Omental fat pad (tissue), 4 donors: ENCODE data around the gene TMC8. TPM values are rescaled to one million over a fixed set of nuclear protein-coding genes. Genes with fewer than 3 reads are reported as not detected.

Experiments
- ATAC-seq: fragments of 150-250 bp; one replicate; pipeline ENCODE4 v1.9.1; 2016; ENCODE audit warnings: mild to moderate bottlenecking, moderate library complexity; ENCODE audit not compliant: low FRiP score
- DNase-seq: peaks from one replicate; pipeline ENCODE4 v3.0.0-alpha.2; 2019; ENCODE audit warnings: low spot score
- total RNA-seq, 4 donors: library from RNA; depleted of rRNA; stranded (reverse); fragments of >200 nt; gene quantifications; one replicate each; pipeline ENCODE4 v1.1.0, GENCODE V29; 2016
- TF ChIP-seq, protein P1 (sequence below), 3 donors: fragments of 450-650 bp; IDR thresholded peaks; one replicate each; pipeline ENCODE4 v1.5.1; 2016 to 2017; ENCODE audit warnings: antibody characterized with exemption in 3 of 3, mild to moderate bottlenecking in 3 of 3, moderate library complexity in 2 of 3

The TMC8 gene
- total RNA-seq, 4 donors from 2014 or later: 3.2 to 12.5 (median 6.5) TPM

GRCh38 chr17:78179372-78179771 is 48.8 kb downstream of the TMC8 start:
- ATAC-seq (peak; percentile 23), DNase-seq (no peak)
- TF ChIP-seq, protein P1, sequence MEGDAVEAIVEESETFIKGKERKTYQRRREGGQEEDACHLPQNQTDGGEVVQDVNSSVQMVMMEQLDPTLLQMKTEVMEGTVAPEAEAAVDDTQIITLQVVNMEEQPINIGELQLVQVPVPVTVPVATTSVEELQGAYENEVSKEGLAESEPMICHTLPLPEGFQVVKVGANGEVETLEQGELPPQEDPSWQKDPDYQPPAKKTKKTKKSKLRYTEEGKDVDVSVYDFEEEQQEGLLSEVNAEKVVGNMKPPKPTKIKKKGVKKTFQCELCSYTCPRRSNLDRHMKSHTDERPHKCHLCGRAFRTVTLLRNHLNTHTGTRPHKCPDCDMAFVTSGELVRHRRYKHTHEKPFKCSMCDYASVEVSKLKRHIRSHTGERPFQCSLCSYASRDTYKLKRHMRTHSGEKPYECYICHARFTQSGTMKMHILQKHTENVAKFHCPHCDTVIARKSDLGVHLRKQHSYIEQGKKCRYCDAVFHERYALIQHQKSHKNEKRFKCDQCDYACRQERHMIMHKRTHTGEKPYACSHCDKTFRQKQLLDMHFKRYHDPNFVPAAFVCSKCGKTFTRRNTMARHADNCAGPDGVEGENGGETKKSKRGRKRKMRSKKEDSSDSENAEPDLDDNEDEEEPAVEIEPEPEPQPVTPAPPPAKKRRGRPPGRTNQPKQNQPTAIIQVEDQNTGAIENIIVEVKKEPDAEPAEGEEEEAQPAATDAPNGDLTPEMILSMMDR (IDR thresholded peaks at IDR 0.05): no peak

DNA sequence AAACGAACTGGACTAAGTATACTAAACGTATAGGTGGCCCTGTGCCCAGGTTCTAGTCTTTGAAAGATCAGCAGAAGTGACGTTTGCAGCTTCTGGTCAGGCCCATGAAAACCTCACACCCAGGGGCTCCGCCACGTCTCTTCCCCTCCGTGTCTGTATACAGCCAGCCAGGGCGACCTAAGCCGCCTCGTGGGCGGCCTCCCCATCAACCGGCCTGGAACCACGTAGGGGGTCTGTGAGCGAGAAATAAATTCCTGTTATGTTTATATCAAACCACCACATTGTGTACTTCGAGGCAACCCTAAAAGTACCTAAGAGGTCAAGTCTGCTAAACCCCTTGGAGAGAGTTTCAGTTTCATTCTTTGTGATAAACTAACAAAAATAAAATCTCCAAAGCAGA is 49.5 kb downstream of the TMC8 start:
- TF ChIP-seq, protein P1 (IDR thresholded peaks at IDR 0.05): no peak
- no peak for ATAC-seq

DNA sequence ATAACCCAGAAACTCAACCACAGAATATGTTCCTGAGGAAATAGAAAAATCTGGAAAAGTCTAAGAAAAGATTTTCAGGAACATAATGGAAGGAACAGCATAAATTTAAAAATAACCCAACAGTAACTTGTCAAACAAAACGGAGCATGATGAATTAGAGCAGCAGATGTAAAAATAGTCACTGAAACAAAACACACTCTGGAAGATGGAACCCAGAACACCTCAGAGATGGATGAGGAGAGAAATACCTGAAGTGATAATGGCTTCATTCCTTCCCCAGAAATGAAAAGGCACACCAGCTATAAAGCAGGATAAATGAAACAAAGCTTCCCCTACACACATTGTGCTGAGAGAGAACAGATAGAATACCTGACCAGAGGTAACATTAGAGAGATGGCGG is 49.9 kb downstream of the TMC8 start:
- ATAC-seq (no peak), DNase-seq (no peak)
- TF ChIP-seq, protein P1 (IDR thresholded peaks at IDR 0.05): no peak

More for the DNA sequence above, 49.5 kb downstream of the TMC8 start:
- no peak for DNase-seq

DNA sequence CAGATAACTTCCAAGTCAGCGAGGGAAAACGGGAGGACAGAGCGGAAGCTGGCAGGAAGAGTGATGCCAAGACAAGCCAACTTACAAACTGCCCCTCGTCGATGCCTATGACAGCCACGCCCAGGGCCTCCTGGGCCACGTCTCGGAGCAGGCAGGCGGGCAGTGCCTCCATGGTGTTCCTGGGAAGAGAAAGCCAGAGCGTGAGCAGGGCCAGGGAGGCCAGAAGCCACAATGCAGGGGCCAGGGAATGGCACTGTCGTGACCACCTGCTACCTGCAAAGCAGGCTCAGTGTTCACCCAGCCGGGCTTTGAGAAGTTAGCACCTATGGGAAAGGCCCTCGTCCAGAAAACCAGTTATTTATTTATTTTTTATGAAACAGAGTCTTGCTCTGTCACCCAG is 51.9 kb downstream of the TMC8 start:
- ATAC-seq: no peak
- TF ChIP-seq, protein P1 (IDR thresholded peaks at IDR 0.05): no peak
- DNase-seq: no peak

GRCh38 chr17:78183916-78184315 is 53.3 kb downstream of the TMC8 start:
- no peak for ATAC-seq
- TF ChIP-seq, protein P1 (IDR thresholded peaks at IDR 0.05): no peak

DNA sequence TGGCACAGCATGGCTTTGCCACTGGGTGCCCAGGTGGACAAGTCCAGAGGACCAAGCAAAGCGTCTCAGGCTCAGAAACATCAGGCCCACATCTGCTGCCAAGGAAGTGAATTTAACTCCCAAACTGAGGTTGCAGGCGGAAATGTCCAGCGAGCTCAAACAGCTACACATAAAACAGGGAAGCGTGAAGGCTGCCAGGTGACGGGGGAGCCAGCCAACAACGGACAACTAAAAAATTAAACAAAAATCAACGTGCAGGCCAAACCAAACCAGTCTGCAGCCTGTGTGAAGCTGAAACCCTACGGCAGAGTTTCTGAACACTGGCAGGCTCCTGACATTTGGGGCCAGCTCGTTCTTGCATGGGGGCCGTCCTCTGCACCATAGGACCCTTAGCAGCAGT is 53.8 kb downstream of the TMC8 start:
- TF ChIP-seq, protein P1 (IDR thresholded peaks at IDR 0.05): no peak
- ATAC-seq (no peak), DNase-seq (no peak)

More at GRCh38 chr17:78183916-78184315, 53.3 kb downstream of the TMC8 start:
- no peak for DNase-seq

DNA sequence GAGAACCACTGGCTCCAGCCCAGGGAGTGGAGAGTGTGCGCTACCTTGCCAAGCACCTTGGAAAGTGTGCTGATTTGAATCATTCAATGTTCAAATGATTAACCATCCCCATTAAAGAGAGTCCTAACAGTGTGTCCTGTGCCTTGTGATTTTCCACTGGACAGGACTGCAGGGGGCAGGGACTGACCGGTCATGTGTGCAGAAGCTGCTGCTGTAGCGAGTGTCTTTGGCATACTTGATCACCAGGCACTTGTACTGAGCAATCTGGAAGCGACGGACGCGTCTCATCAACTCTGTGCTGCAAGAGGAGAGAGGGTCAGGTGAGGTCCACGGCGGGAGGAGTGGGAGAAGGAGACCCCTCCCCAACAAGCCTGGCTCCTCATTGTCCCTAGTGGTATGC is 54.3 kb downstream of the TMC8 start:
- TF ChIP-seq, protein P1 (IDR thresholded peaks at IDR 0.05): no peak
- no peak for DNase-seq
- ATAC-seq: no peak
